Epidermal melanocyte (primary cell): ENCODE measurements around the gene SUCLG1.

Experiments used
- DNase-seq: peaks from one replicate; pipeline ENCODE4 v3.0.0; 2011; ENCODE audit warnings: low spot score; ENCODE audit not compliant: insufficient read length

SUCLG1 gene

GRCh38 chr2:84461310-84461709 lies 2.2 kb upstream of the SUCLG1 start:
- DNase-seq, result no peak

GRCh38 chr2:84460670-84461069 lies 1.6 kb upstream of the SUCLG1 start:
- no peak for DNase-seq

- DNase-seq, result no peak
These were observed 907 bp upstream of the SUCLG1 start for GRCh38 chr2:84459944-84460429.

- DNase-seq, result no peak
These were observed 496 bp downstream of the SUCLG1 start for GRCh38 chr2:84458551-84459017.

- DNase-seq, result no peak
These were observed 1.4 kb downstream of the SUCLG1 start for GRCh38 chr2:84457686-84458085.

GRCh38 chr2:84456156-84456555 lies 2.9 kb downstream of the SUCLG1 start:
- DNase-seq, result no peak

GRCh38 chr2:84454581-84454980 lies 4.5 kb downstream of the SUCLG1 start:
- DNase-seq, result no peak

GRCh38 chr2:84452624-84453023 lies 6.5 kb downstream of the SUCLG1 start:
- no peak for DNase-seq

GRCh38 chr2:84451579-84451978 lies 7.5 kb downstream of the SUCLG1 start:
- DNase-seq, result no peak

- no peak for DNase-seq
These were observed 8.5 kb downstream of the SUCLG1 start for GRCh38 chr2:84450288-84451227.

GRCh38 chr2:84449711-84450110 lies 9.4 kb downstream of the SUCLG1 start:
- no peak for DNase-seq

- no peak for DNase-seq
These were observed 10.0 kb downstream of the SUCLG1 start for GRCh38 chr2:84449055-84449454.

- no peak for DNase-seq
These were observed 15.6 kb downstream of the SUCLG1 start for GRCh38 chr2:84443477-84443876.

- no peak for DNase-seq
These were observed 16.2 kb downstream of the SUCLG1 start for GRCh38 chr2:84442888-84443287.

- no peak for DNase-seq
These were observed 17.6 kb downstream of the SUCLG1 start for GRCh38 chr2:84441505-84441904.

- DNase-seq, result no peak
These were observed 18.0 kb downstream of the SUCLG1 start for GRCh38 chr2:84441036-84441435.

GRCh38 chr2:84435345-84436025 lies 23.6 kb downstream of the SUCLG1 start:
- DNase-seq, result peak; percentile 40

- no peak for DNase-seq
These were observed 29.8 kb downstream of the SUCLG1 start for GRCh38 chr2:84429328-84429727.

GRCh38 chr2:84427235-84428138 lies 31.6 kb downstream of the SUCLG1 start:
- DNase-seq, result no peak

GRCh38 chr2:84425310-84425709 lies 33.8 kb downstream of the SUCLG1 start:
- DNase-seq, result no peak

GRCh38 chr2:84424152-84424551 lies 34.9 kb downstream of the SUCLG1 start:
- DNase-seq, result no peak
